HG02763 (cell line): Measurements from ENCODE around the gene MRPL38.
"Not testable (repeated sequence)": the region's sequence is repeated elsewhere in the genome, so short reads cannot be mapped to it uniquely, and the experiment has no call there.

ENCODE experiments used
- ATAC-seq: cut with Tn5 transposase; IDR thresholded peaks from one replicate; pipeline ENCODE4 v1.9.1; 2021; ENCODE audit warnings: mild to moderate bottlenecking, moderate library complexity; ENCODE audit not compliant: unreplicated experiment

The MRPL38 gene

GRCh38 chr17:75856062-75856756 lies 48.5 kb downstream of the MRPL38 start:
- peak; percentile 25 for ATAC-seq

GRCh38 chr17:75855310-75856061 lies 49.2 kb downstream of the MRPL38 start, which contains the start of gene WBP2:
TSS of gene WBP2 (minus strand) at chr17:75855335. CDS start at chr17:75855297, 38 bp downstream.
- ATAC-seq = peak; percentile 89

- ATAC-seq = no peak
Observed at GRCh38 chr17:75854881-75855309, 49.8 kb downstream of the MRPL38 start.

- ATAC-seq = no peak
Observed at GRCh38 chr17:75854101-75854748, 50.5 kb downstream of the MRPL38 start.

- ATAC-seq = no peak
Observed at GRCh38 chr17:75853433-75853832, 51.3 kb downstream of the MRPL38 start.

- ATAC-seq = not testable (repeated sequence)
Observed at GRCh38 chr17:75851693-75851991, 53.0 kb downstream of the MRPL38 start.

- ATAC-seq = no peak
Observed at GRCh38 chr17:75850928-75851692, 53.6 kb downstream of the MRPL38 start.

GRCh38 chr17:75849724-75850123 lies 55.0 kb downstream of the MRPL38 start:
- ATAC-seq = no peak

- no peak for ATAC-seq
Observed at GRCh38 chr17:75849279-75849646, 55.4 kb downstream of the MRPL38 start.
